H1 (cell line): Measurements from ENCODE around the gene MACROD1. TPM values are rescaled to one million over a fixed set of nuclear protein-coding genes. Genes with fewer than 3 reads are reported as not detected.

Source experiments
- CTCF ChIA-PET: fragments of 300-600 bp; sonication (Branson Sonifier 250); formaldehyde crosslinking; loops from one replicate; lab custom pipeline; 2021; ENCODE audit not compliant: partially characterized antibody; lab: Charles Lee
- POLR2A ChIA-PET: fragments of 300-600 bp; sonication (Branson Sonifier 250); formaldehyde crosslinking; loops from one replicate; lab custom pipeline; 2021; ENCODE audit warnings: inconsistent platforms; ENCODE audit not compliant: partially characterized antibody; lab: Charles Lee
- DNase-seq, 2 experiments: peaks; one replicate each; pipeline versions ENCODE4 v3.0.0 to v3.0.0-alpha.2; 2010 to 2022; ENCODE audit warnings: low spot score in 2 of 2, low read depth in 1 of 2, mixed read lengths in 1 of 2
- FAIRE-seq: peaks from 2 replicates; lab custom pipeline; 2011; peaks lifted over from hg19 to GRCh38; lab: Jason Lieb, UNC
- H2AFZ ChIP-seq: 2 replicates; pipeline ENCODE4 v1.8.1; 2012; ENCODE audit warnings: low read length, inconsistent platforms
- H2AK5ac ChIP-seq: 2 replicates; pipeline ENCODE4 v1.6.1; 2013; ENCODE audit warnings: low read depth, low read length
- H2BK120ac ChIP-seq: replicated peaks from 2 replicates; pipeline ENCODE3; 2013; ENCODE audit warnings: low read depth, low read length, inconsistent platforms
- H2BK12ac ChIP-seq: 2 replicates; pipeline ENCODE4 v1.6.1; 2013; ENCODE audit warnings: low read depth, low read length
- H2BK15ac ChIP-seq: 2 replicates; pipeline ENCODE4 v1.6.1; 2013; ENCODE audit warnings: low read length
- H2BK20ac ChIP-seq: 2 replicates; pipeline ENCODE4 v1.6.1; 2013; ENCODE audit warnings: low read length
- H2BK5ac ChIP-seq: 2 replicates; pipeline ENCODE4 v1.6.1; 2013; ENCODE audit warnings: low read depth, low read length
- H3K14ac ChIP-seq: 2 replicates; pipeline ENCODE4 v1.6.1; 2013; ENCODE audit warnings: inconsistent platforms; ENCODE audit not compliant: insufficient read length
- H3K18ac ChIP-seq: 2 replicates; pipeline ENCODE4 v1.6.1; 2013; ENCODE audit warnings: low read length; ENCODE audit errors: extremely low read depth
- H3K23ac ChIP-seq: 2 replicates; pipeline ENCODE4 v1.6.1; 2013; ENCODE audit warnings: inconsistent platforms; ENCODE audit not compliant: insufficient read length
- H3K23me2 ChIP-seq: 2 replicates; pipeline ENCODE4 v1.6.1; 2013; ENCODE audit warnings: low read depth, low read length
- H3K27ac ChIP-seq: 2 replicates; pipeline ENCODE4 v1.6.1; 2011; ENCODE audit warnings: low read depth, low read length, inconsistent platforms
- H3K27me3 ChIP-seq, 4 experiments: replicated peaks in 1 of 4; 1 replicate in 1 of 4; 2 replicates in 3 of 4; pipeline versions ENCODE4 v1.6.1 to v1.8.1; 2011 to 2013; ENCODE audit warnings: low read length in 3 of 4, mild to moderate bottlenecking in 3 of 4, inconsistent platforms in 2 of 4, mixed read lengths in 2 of 4, moderate library complexity in 1 of 4; ENCODE audit not compliant: control insufficient read depth in 3 of 4, insufficient read depth in 3 of 4; ENCODE audit errors: extremely low read depth in 1 of 4
- H3K36me3 ChIP-seq, 4 experiments: 2 replicates each; pipeline versions ENCODE4 v1.6.1 to v1.8.1; 2011 to 2013; ENCODE audit warnings: mild to moderate bottlenecking in 4 of 4, low read length in 3 of 4, moderate library complexity in 2 of 4, control low read depth in 1 of 4, inconsistent platforms in 1 of 4; ENCODE audit not compliant: insufficient read depth in 4 of 4, control insufficient read depth in 2 of 4
- H3K4ac ChIP-seq: replicated peaks from 2 replicates; pipeline ENCODE3; 2013; ENCODE audit warnings: low read length, low read depth, mixed read lengths, inconsistent platforms; ENCODE audit not compliant: insufficient read length
- H3K4me1 ChIP-seq, 4 experiments: replicated peaks in 1 of 4; 1 replicate in 1 of 4; 2 replicates in 3 of 4; pipeline versions ENCODE4 v1.6.1 to v1.8.1; 2011 to 2013; ENCODE audit warnings: low read length in 3 of 4, inconsistent platforms in 2 of 4, mixed read lengths in 1 of 4; ENCODE audit not compliant: insufficient read depth in 4 of 4, control insufficient read depth in 3 of 4
- H3K4me2 ChIP-seq, 2 experiments: 2 replicates each; pipeline versions ENCODE4 v1.6.1 to v1.8.1; 2011 to 2013; ENCODE audit warnings: low read depth in 2 of 2, low read length in 2 of 2, control low read depth in 1 of 2, inconsistent platforms in 1 of 2, mild to moderate bottlenecking in 1 of 2; ENCODE audit not compliant: insufficient read depth in 1 of 2
- H3K4me3 ChIP-seq, 4 experiments: fragments of 200-600, 300-600 bp in 1 of 4; sonication (generic), shearing (Covaris generic), sonication (Bioruptor Twin) in 1 of 4; 2 replicates each; pipeline versions ENCODE4 v1.5.1 to v1.8.1; 2011 to 2016; ENCODE audit warnings: low read length in 4 of 4, low read depth in 3 of 4, control low read depth in 2 of 4, inconsistent platforms in 2 of 4, mild to moderate bottlenecking in 2 of 4, mixed read lengths in 1 of 4, moderate library complexity in 1 of 4; ENCODE audit not compliant: insufficient read depth in 2 of 4; ENCODE audit errors: extremely low read depth in 1 of 4
- H3K56ac ChIP-seq: replicated peaks from 2 replicates; pipeline ENCODE3; 2013; ENCODE audit warnings: low read depth, mild to moderate bottlenecking, mixed read lengths, low read length, inconsistent platforms; ENCODE audit not compliant: insufficient read length
- H3K79me1 ChIP-seq: 2 replicates; pipeline ENCODE4 v1.6.1; 2013; ENCODE audit warnings: low read depth, low read length, control low read depth
- H3K79me2 ChIP-seq, 2 experiments: 2 replicates each; pipeline versions ENCODE4 v1.6.1 to v1.8.1; 2012 to 2013; ENCODE audit warnings: low read length in 2 of 2, mild to moderate bottlenecking in 2 of 2, inconsistent platforms in 1 of 2; ENCODE audit not compliant: insufficient read depth in 2 of 2, control insufficient read depth in 1 of 2
- H3K9ac ChIP-seq, 4 experiments: replicated peaks in 1 of 4; 1 replicate in 1 of 4; 2 replicates in 3 of 4; pipeline versions ENCODE4 v1.6.1 to v1.8.1; 2011 to 2013; ENCODE audit warnings: low read depth in 3 of 4, low read length in 3 of 4, control low read depth in 2 of 4, mild to moderate bottlenecking in 2 of 4, moderate library complexity in 2 of 4, inconsistent platforms in 1 of 4; ENCODE audit errors: extremely low read depth in 1 of 4
- H3K9me3 ChIP-seq, 2 experiments: 2 replicates each; pipeline versions ENCODE4 v1.6.1 to v1.8.1; 2012 to 2013; ENCODE audit warnings: mild to moderate bottlenecking in 2 of 2, moderate library complexity in 2 of 2, control low read depth in 1 of 2, inconsistent platforms in 1 of 2, low read depth in 1 of 2, low read length in 1 of 2, mixed read lengths in 1 of 2; ENCODE audit not compliant: insufficient read depth in 2 of 2
- H4K20me1 ChIP-seq, 2 experiments: replicated peaks in 1 of 2; 2 replicates each; pipeline versions ENCODE3 to v1.8.1; 2011 to 2013; ENCODE audit warnings: inconsistent platforms in 2 of 2, low read length in 2 of 2, mild to moderate bottlenecking in 1 of 2; ENCODE audit not compliant: insufficient read depth in 2 of 2, control insufficient read depth in 1 of 2
- H4K5ac ChIP-seq: 2 replicates; pipeline ENCODE4 v1.6.1; 2013; ENCODE audit warnings: low read length, low read depth, mixed read lengths, inconsistent platforms; ENCODE audit not compliant: insufficient read length
- H4K8ac ChIP-seq: 2 replicates; pipeline ENCODE4 v1.8.0; 2013; ENCODE audit warnings: mild to moderate bottlenecking, moderate library complexity, low read length, inconsistent platforms; ENCODE audit not compliant: insufficient read depth; ENCODE audit errors: extremely low read depth
- H4K91ac ChIP-seq: replicated peaks from 2 replicates; pipeline ENCODE3; 2013; ENCODE audit warnings: low read length, mixed read lengths, inconsistent platforms; ENCODE audit not compliant: insufficient read length
- CREB1 ChIP-seq: IDR thresholded peaks from 2 replicates; pipeline ENCODE4 v1.6.1; 2012; ENCODE audit warnings: inconsistent platforms
- POLR2AphosphoS5 ChIP-seq: IDR thresholded peaks from 2 replicates; pipeline ENCODE4 v1.6.1; 2011; ENCODE audit warnings: low read depth, low read length
- WGBS, 2 experiments: shearing (Covaris generic) in 1 of 2; methylation state at CpG; one replicate each; pipeline versions ENCODE4 v1.1.6 to v1.1.7; 2013 to 2015; ENCODE audit warnings: low lambda C conversion rate in 2 of 2, mixed read lengths in 2 of 2, inconsistent platforms in 1 of 2, low coverage in 1 of 2, missing lambda C conversion rate in 1 of 2; ENCODE audit not compliant: insufficient replicate concordance in 2 of 2, insufficient coverage in 1 of 2, insufficient read length in 1 of 2; ENCODE audit errors: extremely low coverage in 1 of 2, missing lambda C conversion rate in 1 of 2; 5-methylcytosine and 5-hydroxymethylcytosine counted together
- polyA plus RNA-seq, 7 experiments: library from polyadenylated mRNA; depleted of rRNA in 3 of 7; stranded (reverse) in 5 of 7; unstranded in 2 of 7; fragments of >200 nt in 5 of 7; fragments of 200-250 nt in 2 of 7; gene quantifications; 1 replicate in 5 of 7; 2 replicates in 1 of 7; 4 replicates in 1 of 7; pipeline versions ENCODE4 v1.2.1 to v1.2.3, GENCODE V29; 2011 to 2013; ENCODE audit warnings: missing spikeins in 2 of 7, mixed read lengths in 2 of 7
- total RNA-seq: library from RNA; stranded (reverse); fragmentation: NEBNext Ultra II Directional; extraction: Animal tissue kit (Norgen Biotek cat#: 25700); gene quantifications from 2 replicates; pipeline ENCODE4 v1.2.1, GENCODE V29; 2021

The MACROD1 gene
- total and polyA plus RNA-seq, 2 of the 8 experiments (the other 6 are each of a cell fraction or from before 2014, with no cell fraction given): 19.5 to 34.1 TPM

DNA sequence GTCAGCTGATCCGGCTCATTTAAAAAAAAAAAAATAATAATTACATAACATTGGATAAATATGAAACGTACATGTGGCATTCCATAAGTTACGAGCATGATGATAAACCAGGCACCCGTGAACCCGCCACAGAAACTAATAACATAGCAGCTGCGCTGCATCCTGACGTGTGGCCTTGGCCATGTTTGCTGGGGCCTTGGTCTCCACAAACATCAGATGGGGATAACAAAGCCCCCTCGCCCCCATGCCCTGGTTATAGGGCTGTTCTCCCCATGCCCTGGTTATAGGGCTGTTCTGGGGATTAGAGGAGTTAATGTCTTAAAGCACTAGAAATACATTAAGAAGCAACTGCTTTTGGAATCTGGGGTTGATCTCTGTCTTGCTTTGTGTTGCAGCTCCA, 93.5 kb downstream of the MACROD1 start:
- H3K23ac ChIP-seq: no peak overlapping the region
- H3K9ac ChIP-seq: no peak overlapping the region
- ChIA-PET POLR2A (interaction anchor here (1.2 to 1.6 kb wide), 2 partner anchors 15 to 28 kb away, joined by 4 read pairs; no protein-coding TSS in a partner anchor), CTCF (interaction anchor here (0.9 to 2.3 kb wide), 9 partner anchors 9 to 76 kb away, joined by 3 to 8 read pairs (median 4); no protein-coding TSS in a partner anchor)
- no peak overlapping the region for H3K18ac ChIP-seq
- FAIRE-seq (no peak), DNase-seq (no peak)
- H2AFZ ChIP-seq: no peak overlapping the region
- WGBS, 2 experiments: 88% methylated on average over 8 of the region's 8 CpGs; no CpG with 5 or more reads in 1 of the 2 experiments
- no peak overlapping the region for H3K4me2 ChIP-seq
- no peak overlapping the region for H3K27ac ChIP-seq
- H3K23me2 ChIP-seq: no peaks in the 10 kb centered on the region
- no peak overlapping the region for H2BK12ac ChIP-seq
- no peak overlapping the region for H2BK120ac ChIP-seq
- no peak overlapping the region for H4K5ac ChIP-seq
- peaks cover 0 to 9% (median 4%) of the 10 kb centered on the region in 4 experiments; a peak in 4 of 7 replicates for H3K4me1 ChIP-seq
- H2BK20ac ChIP-seq: no peak overlapping the region
- H4K91ac ChIP-seq: no peak overlapping the region
- H3K27me3 ChIP-seq: peaks cover 2 to 66% (median 45%) of the 10 kb centered on the region in 4 experiments
- H3K79me2 ChIP-seq: no peaks in the 10 kb centered on the region
- H4K20me1 ChIP-seq: peaks cover 6 to 15% of the 10 kb centered on the region in 2 experiments
- H3K9me3 ChIP-seq: no peaks in the 10 kb centered on the region
- no peak overlapping the region for H2BK15ac ChIP-seq
- no peak overlapping the region for H3K4ac ChIP-seq
- no peaks in the 10 kb centered on the region for H3K36me3 ChIP-seq
- no peak overlapping the region for H3K4me3 ChIP-seq
- no peak overlapping the region for H2AK5ac ChIP-seq
- no peaks in the 10 kb centered on the region for H3K79me1 ChIP-seq
- H3K56ac ChIP-seq: no peak overlapping the region
- no peak overlapping the region for H3K14ac ChIP-seq
- no peak for TF ChIP-seq POLR2AphosphoS5
- no peak for TF ChIP-seq CREB1
- H4K8ac ChIP-seq: no peak overlapping the region
- H2BK5ac ChIP-seq: no peak overlapping the region
